Thoracic aorta (tissue), 2 donors: ENCODE measurements around the gene TSHZ2. TPM values are rescaled to one million over a fixed set of nuclear protein-coding genes. Genes with fewer than 3 reads are reported as not detected.
"Not testable (repeated sequence)": the region's sequence is repeated elsewhere in the genome, so short reads cannot be mapped to it uniquely, and the experiment has no call there.

ENCODE experiments used
- ATAC-seq: fragments of 150-250 bp; one replicate; pipeline ENCODE4 v1.8.0; 2017; ENCODE audit warnings: low read depth; ENCODE audit not compliant: insufficient number of reproducible peaks, low FRiP score
- DNase-seq: peaks from one replicate; pipeline ENCODE4 v3.0.0-alpha.2; 2020; ENCODE audit warnings: low spot score
- H3K27ac ChIP-seq, 2 donors: fragments of 200-600 bp; sonication (generic); 1 replicate in 1 of 2; 2 replicates in 1 of 2; pipeline ENCODE4 v1.5.1; 2016; ENCODE audit warnings: mild to moderate bottlenecking in 2 of 2, moderate library complexity in 2 of 2
- H3K27me3 ChIP-seq: fragments of 200-600 bp; sonication (generic); replicated peaks from 2 replicates; pipeline ENCODE4 v1.6.0; 2016; ENCODE audit warnings: mild to moderate bottlenecking; ENCODE audit not compliant: insufficient read depth
- H3K36me3 ChIP-seq: fragments of 200-600 bp; sonication (generic); one replicate; pipeline ENCODE4 v1.5.1; 2016
- H3K4me1 ChIP-seq, 2 donors: fragments of 200-600 bp; sonication (generic); 1 replicate in 1 of 2; 2 replicates in 1 of 2; pipeline versions ENCODE4 v1.5.1 to v1.6.0; 2016; ENCODE audit warnings: low read depth in 2 of 2, mild to moderate bottlenecking in 1 of 2; ENCODE audit not compliant: control insufficient read depth in 1 of 2
- H3K4me3 ChIP-seq: fragments of 200-600 bp; sonication (generic); 2 replicates; pipeline ENCODE4 v1.5.1; 2016; ENCODE audit warnings: mild to moderate bottlenecking
- H3K9me3 ChIP-seq: fragments of 200-600 bp; sonication (generic); 2 replicates; pipeline ENCODE4 v1.5.1; 2016
- total RNA-seq, 2 donors: library from RNA; depleted of rRNA; stranded (reverse); fragments of >200 nt; gene quantifications; one replicate each; pipeline versions ENCODE4 v1.1.0 to v1.2.3, GENCODE V29; 2016
- TF ChIP-seq, protein P1 (sequence below): fragments of 200-600 bp; sonication (generic); IDR thresholded peaks from one replicate; pipeline ENCODE4 v1.5.1; 2019; ENCODE audit warnings: antibody characterized with exemption

The TSHZ2 gene
- total RNA-seq, 2 donors from 2014 or later = 8.4 to 32.6 TPM

DNA sequence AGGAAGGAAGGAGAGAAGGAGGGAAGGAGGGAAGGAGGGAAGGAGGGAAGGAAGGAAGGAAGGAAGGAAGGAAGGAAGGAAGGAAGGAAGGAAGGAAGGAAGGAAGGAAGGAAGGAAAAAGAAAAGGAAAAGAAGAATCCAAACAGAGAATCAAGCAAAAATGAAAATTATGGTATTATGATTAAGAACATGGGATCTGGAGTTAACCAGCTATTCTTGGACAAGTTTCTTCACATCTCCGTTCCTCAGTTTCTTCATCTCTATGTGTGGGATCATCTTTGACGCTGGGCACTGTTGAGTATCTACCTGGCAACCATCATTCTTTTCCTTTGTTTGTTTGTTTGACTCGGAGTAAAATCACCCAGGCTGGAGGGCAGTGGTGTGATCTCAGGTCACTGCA lies 549.9 kb downstream of the TSHZ2 start:
- TF ChIP-seq, protein P1, sequence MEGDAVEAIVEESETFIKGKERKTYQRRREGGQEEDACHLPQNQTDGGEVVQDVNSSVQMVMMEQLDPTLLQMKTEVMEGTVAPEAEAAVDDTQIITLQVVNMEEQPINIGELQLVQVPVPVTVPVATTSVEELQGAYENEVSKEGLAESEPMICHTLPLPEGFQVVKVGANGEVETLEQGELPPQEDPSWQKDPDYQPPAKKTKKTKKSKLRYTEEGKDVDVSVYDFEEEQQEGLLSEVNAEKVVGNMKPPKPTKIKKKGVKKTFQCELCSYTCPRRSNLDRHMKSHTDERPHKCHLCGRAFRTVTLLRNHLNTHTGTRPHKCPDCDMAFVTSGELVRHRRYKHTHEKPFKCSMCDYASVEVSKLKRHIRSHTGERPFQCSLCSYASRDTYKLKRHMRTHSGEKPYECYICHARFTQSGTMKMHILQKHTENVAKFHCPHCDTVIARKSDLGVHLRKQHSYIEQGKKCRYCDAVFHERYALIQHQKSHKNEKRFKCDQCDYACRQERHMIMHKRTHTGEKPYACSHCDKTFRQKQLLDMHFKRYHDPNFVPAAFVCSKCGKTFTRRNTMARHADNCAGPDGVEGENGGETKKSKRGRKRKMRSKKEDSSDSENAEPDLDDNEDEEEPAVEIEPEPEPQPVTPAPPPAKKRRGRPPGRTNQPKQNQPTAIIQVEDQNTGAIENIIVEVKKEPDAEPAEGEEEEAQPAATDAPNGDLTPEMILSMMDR = no peak
- DNase-seq = no peak

DNA sequence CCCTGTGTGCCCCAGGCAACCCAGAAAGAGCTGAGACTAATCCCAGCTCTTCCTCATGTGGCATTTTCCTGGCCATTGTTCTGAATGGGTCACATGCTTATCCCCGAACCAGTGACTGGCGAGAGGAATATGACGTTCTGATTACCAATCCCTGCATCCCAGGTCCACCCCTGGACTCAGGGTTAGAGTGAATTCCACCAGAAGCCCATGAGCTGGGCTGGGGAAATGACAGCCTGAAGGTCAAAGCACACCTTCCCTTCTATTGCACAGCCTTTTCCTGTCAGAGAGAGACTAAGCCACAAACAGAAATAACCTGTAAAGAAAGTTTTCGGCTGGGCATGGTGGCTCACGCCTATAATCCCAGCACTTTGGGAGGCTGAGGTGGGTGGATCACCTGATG lies 550.5 kb downstream of the TSHZ2 start:
- ATAC-seq (no peak), DNase-seq (no peak)
- H3K4me3 ChIP-seq = no peak overlapping the region
- no peaks in the 10 kb centered on the region for H3K4me1 ChIP-seq
- no peaks in the 10 kb centered on the region for H3K27me3 ChIP-seq
- no peaks in the 10 kb centered on the region for H3K9me3 ChIP-seq
- H3K27ac ChIP-seq = no peak overlapping the region
- no peaks in the 10 kb centered on the region for H3K36me3 ChIP-seq
- TF ChIP-seq, protein P1 = no peak

More for the DNA sequence above, 549.9 kb downstream of the TSHZ2 start:
- Histone ChIP-seq H3K4me1 (no peaks in the 10 kb centered on the region), H3K27ac (no peak overlapping the region), H3K4me3 (no peak overlapping the region), H3K36me3 (no peaks in the 10 kb centered on the region), H3K27me3 (no peaks in the 10 kb centered on the region), H3K9me3 (no peaks in the 10 kb centered on the region)
- ATAC-seq = no peak

DNA sequence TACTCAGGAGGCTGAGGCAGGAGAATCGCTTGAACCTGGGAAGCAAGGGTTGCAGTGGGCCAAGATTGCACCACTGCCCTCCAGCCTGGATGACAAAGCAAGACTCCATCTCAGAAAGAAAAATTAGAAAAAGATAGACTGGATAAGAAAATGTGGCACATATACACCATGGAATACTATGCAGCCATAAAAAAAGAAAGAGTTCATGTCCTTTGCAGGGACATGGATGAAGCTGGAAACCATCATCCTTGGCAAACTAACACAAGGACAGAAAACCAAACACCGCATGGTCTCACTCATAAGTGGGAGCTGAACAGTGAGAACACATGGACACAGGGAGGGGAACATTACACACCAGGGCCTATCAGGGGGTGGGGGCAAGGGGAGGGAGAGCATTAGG lies 551.5 kb downstream of the TSHZ2 start:
- H3K4me1 ChIP-seq, H3K4me3 ChIP-seq, ATAC-seq, H3K36me3 ChIP-seq, H3K27ac ChIP-seq, H3K27me3 ChIP-seq, DNase-seq, H3K9me3 ChIP-seq: not testable (repeated sequence)

DNA sequence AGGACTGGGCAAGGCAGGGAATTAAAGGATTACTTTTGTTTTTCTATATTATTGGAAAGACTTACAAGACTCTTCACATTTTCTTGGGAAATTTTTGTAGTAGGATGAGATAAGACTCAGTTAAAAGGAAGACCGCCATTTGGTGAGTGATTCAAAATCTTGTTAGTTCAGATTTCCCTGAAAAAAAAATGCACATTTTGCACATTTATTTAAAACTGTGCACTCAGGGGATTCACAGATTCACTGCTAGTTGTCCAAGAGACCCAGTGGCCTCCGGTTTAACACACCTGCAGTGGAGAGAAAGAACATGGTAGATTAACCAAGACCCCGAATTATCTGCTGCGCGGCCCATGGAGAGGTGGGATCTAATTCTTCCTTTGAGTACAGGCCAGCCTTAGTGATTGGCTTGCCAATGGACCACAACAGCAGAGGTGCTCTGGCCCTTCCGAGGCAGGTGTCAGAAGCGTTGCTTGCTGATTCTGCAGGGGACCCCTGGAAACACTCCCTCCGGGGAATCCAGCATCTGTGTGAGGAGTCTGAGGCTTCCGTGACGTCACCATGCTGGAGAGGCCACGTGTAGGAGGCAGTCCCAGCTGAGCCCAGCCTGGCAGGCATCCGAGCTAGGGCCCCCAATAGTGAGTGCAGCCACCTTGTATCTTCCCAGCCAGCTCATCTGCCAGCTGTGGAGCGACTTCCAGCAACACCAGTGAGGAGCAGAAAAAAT lies 552.6 kb downstream of the TSHZ2 start:
- Histone ChIP-seq H3K27me3 (no peaks in the 10 kb centered on the region), H3K27ac (no peak overlapping the region), H3K4me3 (no peak overlapping the region), H3K4me1 (no peaks in the 10 kb centered on the region), H3K36me3 (no peaks in the 10 kb centered on the region), H3K9me3 (no peaks in the 10 kb centered on the region)
- DNase-seq (no peak), ATAC-seq (no peak)
- TF ChIP-seq, protein P1 = no peak

DNA sequence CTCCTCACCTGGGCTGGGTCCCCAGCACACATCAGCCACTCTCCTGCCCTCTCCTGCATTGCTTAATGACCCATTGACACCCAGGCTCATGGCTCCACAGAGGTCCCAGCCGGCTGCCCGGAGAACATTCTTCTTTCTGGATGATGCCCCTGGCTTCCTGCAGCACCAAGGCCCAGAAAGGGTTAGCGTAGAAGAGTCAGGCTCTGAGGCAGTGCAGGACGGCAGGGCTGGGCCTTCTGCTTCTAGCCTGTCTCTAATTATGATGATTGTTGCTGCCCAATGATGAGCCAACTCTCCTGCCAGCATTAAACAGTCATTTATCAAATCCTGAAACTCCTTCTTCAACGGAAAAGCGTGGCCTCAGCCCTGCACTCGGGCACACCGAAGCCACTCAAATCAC lies 555.0 kb downstream of the TSHZ2 start:
- DNase-seq (no peak), ATAC-seq (no peak)
- H3K4me1 ChIP-seq = no peaks in the 10 kb centered on the region
- no peak overlapping the region for H3K27ac ChIP-seq
- no peaks in the 10 kb centered on the region for H3K9me3 ChIP-seq
- no peak overlapping the region for H3K4me3 ChIP-seq
- no peaks in the 10 kb centered on the region for H3K36me3 ChIP-seq
- TF ChIP-seq, protein P1 = no peak
- no peaks in the 10 kb centered on the region for H3K27me3 ChIP-seq

DNA sequence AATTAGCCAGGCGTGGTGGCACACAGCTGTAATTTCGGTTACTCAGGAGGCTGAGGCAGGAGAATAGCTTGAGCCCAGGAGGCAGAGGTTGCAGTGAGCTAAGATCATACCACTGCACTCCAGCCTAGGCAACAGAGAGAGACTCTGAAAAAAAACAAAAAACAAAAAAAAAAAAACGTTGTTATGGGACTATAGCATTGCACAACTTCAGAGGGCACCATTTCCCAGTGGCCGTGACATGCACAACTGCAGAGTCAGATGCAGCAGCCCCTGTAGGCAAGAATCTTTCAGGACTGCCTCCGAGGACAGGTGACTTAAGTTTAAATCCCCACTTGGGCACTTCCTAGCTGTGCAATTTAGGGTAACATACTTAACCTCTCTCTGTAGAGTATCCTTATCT lies 557.5 kb downstream of the TSHZ2 start:
- Histone ChIP-seq H3K27ac (no peak overlapping the region), H3K27me3 (no peaks in the 10 kb centered on the region), H3K4me3 (no peak overlapping the region), H3K9me3 (no peaks in the 10 kb centered on the region), H3K4me1 (no peaks in the 10 kb centered on the region), H3K36me3 (no peaks in the 10 kb centered on the region)
- DNase-seq = no peak
- TF ChIP-seq, protein P1 = no peak
- no peak for ATAC-seq
